GM23338 (cell line): ENCODE data around the gene MRPS7. TPM values are rescaled to one million over a fixed set of nuclear protein-coding genes. Genes with fewer than 3 reads are reported as not detected.
A peak's percentile ranks its signal among the peaks of the same experiment; 100 is the strongest.

ENCODE experiments used
- ATAC-seq: fragments of 200-7000 bp; cut with Tn5 transposase; 3 replicates; pipeline ENCODE4 v1.9.1; 2020
- DNase-seq: peaks from one replicate; pipeline ENCODE4 v3.0.0-alpha.2; 2015; ENCODE audit warnings: low spot score
- H2AFZ ChIP-seq: fragments of 200-600 bp; sonication (generic); 2 replicates; pipeline ENCODE4 v1.8.0; 2016; ENCODE audit warnings: antibody characterized with exemption, mild to moderate bottlenecking, moderate library complexity
- H3F3A ChIP-seq: fragments of 200-600 bp; sonication (generic); replicated peaks from 2 replicates; pipeline ENCODE4 v1.8.0; 2017; ENCODE audit warnings: antibody characterized with exemption, mixed run types, low read depth
- H3K27ac ChIP-seq: fragments of 200-600 bp; sonication (generic); 2 replicates; pipeline ENCODE4 v1.6.1; 2016; ENCODE audit warnings: low read depth
- H3K27me3 ChIP-seq: fragments of 200-600 bp; sonication (generic); 2 replicates; pipeline ENCODE4 v1.8.0; 2016; ENCODE audit warnings: mild to moderate bottlenecking, mixed run types, moderate library complexity; ENCODE audit not compliant: insufficient read depth
- H3K36me3 ChIP-seq: fragments of 200-600 bp; sonication (generic); 2 replicates; pipeline ENCODE4 v1.8.0; 2016; ENCODE audit warnings: mild to moderate bottlenecking; ENCODE audit not compliant: insufficient read depth
- H3K4me1 ChIP-seq: fragments of 200-600 bp; sonication (generic); 2 replicates; pipeline ENCODE4 v1.8.0; 2016; ENCODE audit warnings: mild to moderate bottlenecking, moderate library complexity; ENCODE audit not compliant: insufficient read depth
- H3K4me2 ChIP-seq: fragments of 200-600 bp; sonication (generic); 2 replicates; pipeline ENCODE4 v1.7.1; 2017; ENCODE audit warnings: mixed run types
- H3K4me3 ChIP-seq: fragments of 200-600 bp; sonication (generic); 2 replicates; pipeline ENCODE4 v1.6.1; 2016; ENCODE audit warnings: mixed run types
- H3K79me2 ChIP-seq: fragments of 200-600 bp; sonication (generic); replicated peaks from 2 replicates; pipeline ENCODE4 v1.8.0; 2017; ENCODE audit warnings: mild to moderate bottlenecking; ENCODE audit not compliant: insufficient read depth
- H3K9me2 ChIP-seq: fragments of 200-600 bp; sonication (generic); 2 replicates; pipeline ENCODE4 v1.8.0; 2017; ENCODE audit not compliant: insufficient read depth
- H4K20me1 ChIP-seq: fragments of 200-600 bp; sonication (generic); replicated peaks from 2 replicates; pipeline ENCODE4 v1.8.0; 2017; ENCODE audit warnings: mild to moderate bottlenecking; ENCODE audit not compliant: insufficient read depth
- H3K27ac Mint-ChIP-seq: 2 replicates; pipeline ENCODE4 v1.8.0; 2020; ENCODE audit warnings: inconsistent platforms, mild to moderate bottlenecking, moderate library complexity, mixed read lengths
- H3K27me3 Mint-ChIP-seq: 3 replicates; pipeline ENCODE4 v1.8.0; 2022; ENCODE audit warnings: low read depth, mild to moderate bottlenecking, moderate library complexity, mixed read lengths, inconsistent platforms; ENCODE audit not compliant: insufficient read depth, poor library complexity
- H3K36me3 Mint-ChIP-seq: 3 replicates; pipeline ENCODE4 v1.8.0; 2021; ENCODE audit warnings: low read depth, mild to moderate bottlenecking, inconsistent platforms, moderate library complexity, mixed read lengths
- H3K4me1 Mint-ChIP-seq: 3 replicates; pipeline ENCODE4 v1.8.0; 2020; ENCODE audit warnings: mild to moderate bottlenecking, inconsistent platforms, mixed read lengths
- H3K4me3 Mint-ChIP-seq: 3 replicates; pipeline ENCODE4 v1.8.0; 2021; ENCODE audit warnings: moderate library complexity, mild to moderate bottlenecking, inconsistent platforms, mixed read lengths
- H3K9me3 Mint-ChIP-seq: 3 replicates; pipeline ENCODE4 v1.8.0; 2020; ENCODE audit warnings: moderate library complexity, mild to moderate bottlenecking, inconsistent platforms, mixed read lengths
- CREB1 ChIP-seq: fragments of 250-450 bp; sonication (Bioruptor Pico); IDR thresholded peaks from 2 replicates; pipeline ENCODE4 v1.5.0; 2020; ENCODE audit warnings: low read depth, mild to moderate bottlenecking, moderate library complexity
- EZH2 ChIP-seq: fragments of 200-600 bp; sonication (generic); IDR thresholded peaks from one replicate; pipeline ENCODE4 v1.8.0; 2017; ENCODE audit warnings: antibody characterized with exemption, mild to moderate bottlenecking, low read depth; ENCODE audit not compliant: unreplicated experiment
- EZH2phosphoT487 ChIP-seq: fragments of 200-600 bp; sonication (generic); IDR thresholded peaks from one replicate; pipeline ENCODE4 v1.8.1; 2018; ENCODE audit warnings: antibody characterized with exemption; ENCODE audit not compliant: unreplicated experiment
- JUNB ChIP-seq: IDR thresholded peaks from one replicate; pipeline ENCODE4 v1.6.1; 2016; ENCODE audit warnings: antibody characterized with exemption; ENCODE audit not compliant: unreplicated experiment
- NANOG ChIP-seq: IDR thresholded peaks from 2 replicates; pipeline ENCODE4 v1.6.1; 2016; ENCODE audit warnings: antibody characterized with exemption, borderline replicate concordance
- POLR2AphosphoS5 ChIP-seq: IDR thresholded peaks from 2 replicates; pipeline ENCODE4 v1.6.1; 2016; ENCODE audit warnings: antibody characterized with exemption, low read depth
- STAT1 ChIP-seq: IDR thresholded peaks from one replicate; pipeline ENCODE4 v1.6.1; 2016; ENCODE audit warnings: antibody characterized with exemption; ENCODE audit not compliant: unreplicated experiment
- ZNF331 ChIP-seq: fragments of 250-450 bp; sonication (Bioruptor Pico); IDR thresholded peaks from 2 replicates; pipeline ENCODE4 v1.5.0; 2020; ENCODE audit warnings: low read depth, mild to moderate bottlenecking, moderate library complexity
- polyA plus RNA-seq: library from polyadenylated mRNA; unstranded; fragments of >200 nt; fragmentation: Nextera tagmentation; extraction: Ambion mirVana; gene quantifications from 2 replicates; pipeline ENCODE4 v1.2.1, GENCODE V29; 2016
- total RNA-seq: library from RNA; depleted of rRNA; stranded (reverse); fragments of >200 nt; shearing (Covaris generic); gene quantifications from 2 replicates; pipeline ENCODE4 v1.2.3, GENCODE V29; 2014
- TF ChIP-seq, protein P1 (sequence below): IDR thresholded peaks from 2 replicates; pipeline ENCODE4 v1.6.1; 2016; ENCODE audit warnings: antibody characterized with exemption

Gene MRPS7
- total and polyA plus RNA-seq, 2 experiments from 2014 or later, result 60.6 to 114 TPM

- no peak for TF ChIP-seq JUNB
- no peak for TF ChIP-seq EZH2
Observed at GRCh38 chr17:75301049-75301448, 39.4 kb downstream of the MRPS7 start (continued).

- Histone ChIP-seq H3K27ac (no peak overlapping the region), H2AFZ (no peak overlapping the region), H3K4me2 (no peak overlapping the region), H3K27me3 (no peaks in the 10 kb centered on the region), H3K79me2 (no peaks in the 10 kb centered on the region), H3K9me2 (no peaks in the 10 kb centered on the region), H3K4me1 (no peaks in the 10 kb centered on the region), H3F3A (no peaks in the 10 kb centered on the region), H3K36me3 (no peaks in the 10 kb centered on the region), H3K4me3 (no peak overlapping the region), H4K20me1 (no peaks in the 10 kb centered on the region)
- Mint-ChIP-seq H3K9me3 (no peaks in the 10 kb centered on the region), H3K36me3 (no peaks in the 10 kb centered on the region), H3K27me3 (no peaks in the 10 kb centered on the region), H3K27ac (no peak overlapping the region), H3K4me1 (no peaks in the 10 kb centered on the region), H3K4me3 (no peak overlapping the region)
- TF ChIP-seq STAT1, result no peak
- no peak for TF ChIP-seq CREB1 (CRISPR knock-in tag)
- no peak for TF ChIP-seq POLR2AphosphoS5
- no peak for TF ChIP-seq EZH2phosphoT487
- TF ChIP-seq JUNB, result no peak
- no peak for TF ChIP-seq NANOG
- no peak for TF ChIP-seq ZNF331
- TF ChIP-seq, protein P1, sequence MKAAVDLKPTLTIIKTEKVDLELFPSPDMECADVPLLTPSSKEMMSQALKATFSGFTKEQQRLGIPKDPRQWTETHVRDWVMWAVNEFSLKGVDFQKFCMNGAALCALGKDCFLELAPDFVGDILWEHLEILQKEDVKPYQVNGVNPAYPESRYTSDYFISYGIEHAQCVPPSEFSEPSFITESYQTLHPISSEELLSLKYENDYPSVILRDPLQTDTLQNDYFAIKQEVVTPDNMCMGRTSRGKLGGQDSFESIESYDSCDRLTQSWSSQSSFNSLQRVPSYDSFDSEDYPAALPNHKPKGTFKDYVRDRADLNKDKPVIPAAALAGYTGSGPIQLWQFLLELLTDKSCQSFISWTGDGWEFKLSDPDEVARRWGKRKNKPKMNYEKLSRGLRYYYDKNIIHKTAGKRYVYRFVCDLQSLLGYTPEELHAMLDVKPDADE, result no peak
- ATAC-seq (no peak), DNase-seq (no peak)
Observed at GRCh38 chr17:75301502-75302206, 40.0 kb downstream of the MRPS7 start.

DNA sequence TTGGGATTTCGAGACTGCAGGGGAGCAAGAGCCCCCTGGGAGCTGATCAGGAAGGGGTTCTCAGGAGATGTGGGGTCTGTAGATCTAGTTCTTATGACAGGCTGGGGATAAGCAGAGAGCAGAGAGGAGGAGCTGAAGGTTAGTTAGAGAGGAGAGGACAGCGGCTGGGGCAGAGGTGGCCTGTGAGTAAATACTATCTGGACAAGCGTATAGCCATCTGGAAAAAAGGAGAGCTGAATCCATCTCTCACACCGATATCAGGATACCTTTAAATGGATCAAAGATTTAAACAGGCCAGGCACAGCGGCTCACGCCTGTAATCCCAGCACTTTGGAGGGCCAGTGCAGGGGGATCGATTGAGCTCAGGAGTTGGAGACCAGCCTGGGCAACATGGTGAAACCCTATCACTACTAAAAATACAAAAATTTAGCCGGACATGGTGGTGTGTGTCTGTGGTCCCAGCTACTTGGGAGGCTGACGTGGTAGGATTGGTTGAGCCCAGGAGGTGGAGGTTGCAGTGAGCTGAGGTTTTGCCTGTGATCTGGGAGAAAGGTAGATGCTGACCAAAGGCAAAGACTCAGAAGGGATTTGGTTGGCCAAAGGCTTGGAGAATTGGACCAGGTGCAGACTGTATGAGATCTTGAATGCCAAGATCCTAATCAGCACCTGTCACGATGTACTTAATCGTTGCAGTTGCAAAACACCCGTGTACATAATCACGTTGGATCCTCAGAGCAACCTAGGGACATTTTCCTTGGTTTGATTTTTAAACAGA lies 46.5 kb downstream of the MRPS7 start:
- H3K4me1 Mint-ChIP-seq, result peaks cover 4% of the 10 kb centered on the region; the same call in 1 of the 3 replicates
- H4K20me1 ChIP-seq, result no peaks in the 10 kb centered on the region
- H3K27ac ChIP-seq, result no peak overlapping the region
- H3K79me2 ChIP-seq, result no peaks in the 10 kb centered on the region
- H3K4me1 ChIP-seq, result no peaks in the 10 kb centered on the region; the same call in 1 of the 2 replicates
- peaks cover 4% of the 10 kb centered on the region for H3K27me3 Mint-ChIP-seq
- ATAC-seq (no peak), DNase-seq (no peak)
- H3K9me3 Mint-ChIP-seq, result no peaks in the 10 kb centered on the region
- no peaks in the 10 kb centered on the region for H3K9me2 ChIP-seq
- no peaks in the 10 kb centered on the region for H3F3A ChIP-seq
- H3K27me3 ChIP-seq, result no peaks in the 10 kb centered on the region
- H3K27ac Mint-ChIP-seq, result peak overlapping the region; percentile 41
- no peak overlapping the region for H3K4me3 ChIP-seq
- H3K4me2 ChIP-seq, result no peak overlapping the region
- H3K36me3 ChIP-seq, result no peaks in the 10 kb centered on the region
- H2AFZ ChIP-seq, result no peak overlapping the region
- no peaks in the 10 kb centered on the region for H3K36me3 Mint-ChIP-seq
- H3K4me3 Mint-ChIP-seq, result no peak overlapping the region
- TF ChIP-seq EZH2 (no peak), EZH2phosphoT487 (no peak), STAT1 (no peak), NANOG (no peak), CREB1 (CRISPR knock-in tag) (no peak)
- TF ChIP-seq, protein P1, result no peak
